GM21786 (cell line): ENCODE results near the gene TGM6.

Source experiments
- ATAC-seq: cut with Tn5 transposase; IDR thresholded peaks from one replicate; pipeline ENCODE4 v1.9.1; 2021; ENCODE audit not compliant: unreplicated experiment

Gene TGM6

DNA sequence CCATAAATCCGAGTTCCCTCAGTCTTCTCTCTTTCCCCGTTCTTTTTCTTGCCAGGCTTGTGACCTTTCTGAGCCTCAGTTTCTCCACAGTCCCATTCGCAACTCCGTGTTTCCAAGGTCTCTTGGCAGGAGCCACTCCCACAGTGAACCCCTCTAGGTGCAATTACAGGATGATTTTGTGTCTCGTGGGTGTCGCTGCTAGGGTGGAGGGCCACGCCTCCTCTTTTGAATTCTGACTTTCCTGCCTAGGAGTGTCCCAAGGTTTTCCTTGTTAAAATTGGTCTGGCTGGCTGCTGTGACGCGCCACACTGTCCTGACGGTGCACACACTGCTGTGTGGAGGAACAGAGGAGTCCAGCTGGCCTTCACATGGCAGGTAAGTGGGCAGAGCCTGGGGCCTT, at the start of gene TGM6:
TSS of gene TGM6 (plus strand) at position 301 of the 400 bp plus-strand sequence. CDS start at position 369, 68 bp downstream.
- no peak for ATAC-seq

DNA sequence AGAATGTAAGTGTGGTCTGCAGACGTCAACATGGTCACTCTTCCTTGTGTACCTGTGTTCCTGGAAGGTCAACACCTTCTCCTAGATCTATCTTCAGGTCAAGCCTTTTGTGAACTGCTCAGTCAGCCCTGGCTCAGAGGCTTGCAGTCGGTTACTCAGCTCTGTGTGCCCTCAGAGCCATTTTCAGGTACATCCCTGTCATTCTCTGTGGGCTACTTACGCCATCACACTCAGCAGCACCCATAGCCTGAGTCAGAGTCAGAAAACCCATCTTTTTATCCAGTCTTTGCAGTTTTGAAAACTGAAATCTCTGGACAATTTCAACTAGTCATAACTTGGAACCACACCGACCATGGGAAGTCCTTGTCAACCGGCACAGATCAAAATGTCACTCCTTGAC, 49.6 kb upstream of the TGM6 start:
- no peak for ATAC-seq

DNA sequence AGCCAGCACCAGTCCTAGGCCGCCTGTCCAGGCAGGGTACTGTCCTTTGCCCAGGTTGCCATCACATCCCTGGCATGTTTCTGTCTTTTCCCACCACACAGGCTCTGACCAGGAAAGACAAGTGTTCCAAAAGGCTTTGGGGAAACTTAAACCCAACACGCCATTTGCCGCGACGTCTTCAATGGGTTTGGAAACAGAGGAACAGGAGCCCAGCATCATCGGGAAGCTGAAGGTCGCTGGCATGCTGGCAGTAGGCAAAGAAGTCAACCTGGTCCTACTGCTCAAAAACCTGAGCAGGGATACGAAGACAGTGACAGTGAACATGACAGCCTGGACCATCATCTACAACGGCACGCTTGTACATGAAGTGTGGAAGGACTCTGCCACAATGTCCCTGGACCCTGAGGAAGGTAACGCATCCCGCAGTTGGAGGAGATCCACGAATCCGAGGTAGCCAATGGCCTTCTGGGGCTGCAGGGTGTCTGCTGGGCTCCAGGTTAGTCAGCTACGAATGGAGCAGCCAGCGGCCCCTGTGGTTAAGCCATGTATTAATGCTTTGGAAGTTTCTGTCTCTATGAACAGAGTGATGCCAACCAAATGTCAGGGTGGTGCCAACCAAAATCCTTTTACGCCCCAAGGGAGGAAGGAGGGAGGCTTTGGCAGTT, 48.7 kb upstream of the TGM6 start:
- no peak for ATAC-seq

GRCh38 chr20:2332711-2333110, 48.0 kb upstream of the TGM6 start:
- no peak for ATAC-seq

DNA sequence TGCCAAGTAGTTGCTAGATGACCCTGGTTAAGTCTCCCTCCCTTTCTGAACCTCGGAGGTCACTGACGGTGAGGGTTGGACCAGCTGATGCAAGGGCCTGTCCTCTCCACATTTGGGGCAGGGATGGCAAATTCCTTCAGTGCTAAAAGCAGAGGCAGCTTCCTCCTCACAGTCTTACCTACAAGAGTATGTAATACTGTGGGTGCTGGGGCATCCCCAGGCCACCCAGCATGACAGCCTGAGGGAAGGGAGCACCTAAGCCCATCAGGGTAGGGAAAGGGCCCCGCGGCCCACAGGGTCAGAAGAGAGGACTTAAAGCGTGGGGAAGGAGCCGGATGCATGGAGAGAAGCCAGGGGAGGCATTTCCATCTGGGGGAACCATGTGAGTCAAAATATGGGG, 46.9 kb upstream of the TGM6 start:
- no peak for ATAC-seq

DNA sequence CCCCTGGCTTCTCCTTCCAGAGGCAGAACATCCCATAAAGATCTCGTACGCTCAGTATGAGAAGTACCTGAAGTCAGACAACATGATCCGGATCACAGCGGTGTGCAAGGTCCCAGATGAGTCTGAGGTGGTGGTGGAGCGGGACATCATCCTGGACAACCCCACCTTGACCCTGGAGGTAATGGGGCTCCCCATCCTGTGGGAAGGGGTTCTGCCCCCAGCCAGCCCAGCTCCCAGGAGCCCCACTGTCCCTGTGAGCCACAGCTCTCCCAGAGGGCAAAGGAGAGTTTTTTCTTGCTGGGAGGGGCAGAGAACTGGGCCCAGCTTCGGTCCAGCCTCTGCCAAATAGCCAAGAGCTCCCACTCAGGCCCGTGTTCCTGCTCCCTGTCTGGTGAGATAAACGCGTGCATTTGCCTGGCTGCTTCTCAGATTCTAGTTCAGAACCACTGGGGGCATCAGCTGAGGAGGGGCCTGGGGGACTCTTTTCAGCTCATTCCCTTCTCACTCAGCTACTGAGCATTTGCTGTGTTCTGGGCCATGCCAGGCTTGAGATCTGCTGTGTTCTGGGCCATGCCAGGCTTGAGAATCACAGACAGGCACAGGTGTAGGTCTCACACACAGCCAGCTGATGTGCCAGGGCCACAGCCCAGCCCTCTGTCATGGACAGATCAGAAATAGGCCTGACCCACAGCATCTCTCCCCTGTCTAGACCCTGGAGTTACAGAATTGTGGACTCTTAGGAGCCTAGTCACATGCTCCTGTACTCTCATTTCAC, 45.4 kb upstream of the TGM6 start:
- no peak for ATAC-seq

DNA sequence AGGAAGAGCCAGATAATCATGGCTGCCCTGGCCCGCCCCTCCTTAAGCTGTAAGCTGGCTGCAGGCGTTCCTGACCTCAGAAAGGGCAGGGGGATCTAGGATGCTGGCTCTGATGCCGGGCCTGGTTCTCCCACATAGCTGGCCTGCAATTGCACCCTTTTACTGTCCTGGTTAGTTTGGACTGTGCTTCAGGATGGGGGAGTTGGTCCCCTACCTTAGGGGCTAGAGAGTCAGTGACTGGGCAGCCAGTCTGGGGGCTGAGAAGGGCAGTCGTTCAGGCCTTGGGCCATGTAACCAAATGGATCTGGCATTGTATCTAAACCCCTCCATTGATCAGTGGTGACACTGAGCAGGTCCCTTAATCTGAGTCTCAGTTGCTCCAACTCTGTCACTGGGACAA, 44.2 kb upstream of the TGM6 start:
- no peak for ATAC-seq

GRCh38 chr20:2337142-2337541, 43.6 kb upstream of the TGM6 start:
- ATAC-seq: no peak

GRCh38 chr20:2338411-2339066, 42.2 kb upstream of the TGM6 start:
- no peak for ATAC-seq

GRCh38 chr20:2340136-2340535, 40.6 kb upstream of the TGM6 start:
- no peak for ATAC-seq

- ATAC-seq: no peak
These were observed 39.9 kb upstream of the TGM6 start for GRCh38 chr20:2340823-2341222.

GRCh38 chr20:2341336-2341735, 39.4 kb upstream of the TGM6 start:
- no peak for ATAC-seq

GRCh38 chr20:2342243-2342642, 38.5 kb upstream of the TGM6 start:
- no peak for ATAC-seq

GRCh38 chr20:2346188-2346587, 34.5 kb upstream of the TGM6 start:
- ATAC-seq: no peak

- ATAC-seq: no peak
These were observed 32.4 kb upstream of the TGM6 start for GRCh38 chr20:2348336-2348735.

DNA sequence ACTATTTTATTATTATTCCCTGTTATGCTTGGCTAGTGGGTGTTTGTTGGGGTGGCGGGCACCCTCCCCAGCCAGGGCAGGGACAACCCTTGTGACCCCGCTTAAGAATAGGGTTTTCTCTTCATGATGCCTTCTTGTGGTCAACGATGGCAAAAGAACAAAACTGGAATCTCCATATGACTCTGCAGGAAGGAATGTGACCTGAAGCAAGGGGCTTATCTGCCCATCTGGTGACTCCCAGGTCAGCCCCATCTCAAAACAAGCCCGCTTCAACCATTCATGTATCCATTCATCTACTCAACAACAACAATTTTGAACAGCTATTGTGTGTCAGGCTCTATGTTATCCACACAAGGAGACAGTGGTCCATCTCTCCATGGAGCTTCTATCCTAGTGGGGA, 30.9 kb upstream of the TGM6 start:
- no peak for ATAC-seq

GRCh38 chr20:2350606-2351005, 30.1 kb upstream of the TGM6 start:
- ATAC-seq: no peak

- ATAC-seq: no peak
These were observed 27.5 kb upstream of the TGM6 start for GRCh38 chr20:2353231-2353630.

- ATAC-seq: no peak
These were observed 23.6 kb upstream of the TGM6 start for GRCh38 chr20:2357114-2357513.

GRCh38 chr20:2358006-2358405, 22.7 kb upstream of the TGM6 start:
- ATAC-seq: no peak

- ATAC-seq: no peak
These were observed 19.6 kb upstream of the TGM6 start for GRCh38 chr20:2361035-2361593.

DNA sequence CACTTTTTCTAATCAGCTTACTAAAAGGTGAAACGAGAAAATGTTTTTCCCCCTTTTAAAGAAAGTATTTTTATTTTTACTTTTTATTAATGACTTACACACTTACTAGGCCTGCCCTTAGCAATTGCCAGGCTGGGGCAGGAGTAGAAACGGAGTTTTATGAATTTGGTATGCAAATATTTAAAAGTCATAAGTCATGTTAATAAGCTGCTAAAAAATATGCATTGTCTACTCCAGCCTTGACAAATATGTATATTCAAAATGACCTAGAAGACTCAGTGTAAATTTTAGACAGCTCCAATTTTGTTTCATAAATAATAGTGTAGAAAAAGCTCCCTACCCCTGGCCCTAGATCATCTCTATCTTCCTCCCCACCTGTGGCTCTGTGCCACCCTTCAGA, 17.5 kb upstream of the TGM6 start:
- ATAC-seq: no peak
